OCI-LY3 (cell line): Measurements from ENCODE around the gene AGRP.

ENCODE experiments used
- EZH2phosphoT487 ChIP-seq: fragments of 200-600 bp; shearing (Covaris generic); IDR thresholded peaks from 2 replicates; pipeline ENCODE4 v1.6.1; 2018; ENCODE audit warnings: antibody characterized with exemption, mixed run types, low read depth
- TF ChIP-seq, protein P1 (sequence below): fragments of 200-600, 300-600 bp; sonication (generic); IDR thresholded peaks from 2 replicates; pipeline ENCODE4 v1.5.1; 2014; ENCODE audit warnings: antibody characterized with exemption, low read length, low read depth

DNA sequence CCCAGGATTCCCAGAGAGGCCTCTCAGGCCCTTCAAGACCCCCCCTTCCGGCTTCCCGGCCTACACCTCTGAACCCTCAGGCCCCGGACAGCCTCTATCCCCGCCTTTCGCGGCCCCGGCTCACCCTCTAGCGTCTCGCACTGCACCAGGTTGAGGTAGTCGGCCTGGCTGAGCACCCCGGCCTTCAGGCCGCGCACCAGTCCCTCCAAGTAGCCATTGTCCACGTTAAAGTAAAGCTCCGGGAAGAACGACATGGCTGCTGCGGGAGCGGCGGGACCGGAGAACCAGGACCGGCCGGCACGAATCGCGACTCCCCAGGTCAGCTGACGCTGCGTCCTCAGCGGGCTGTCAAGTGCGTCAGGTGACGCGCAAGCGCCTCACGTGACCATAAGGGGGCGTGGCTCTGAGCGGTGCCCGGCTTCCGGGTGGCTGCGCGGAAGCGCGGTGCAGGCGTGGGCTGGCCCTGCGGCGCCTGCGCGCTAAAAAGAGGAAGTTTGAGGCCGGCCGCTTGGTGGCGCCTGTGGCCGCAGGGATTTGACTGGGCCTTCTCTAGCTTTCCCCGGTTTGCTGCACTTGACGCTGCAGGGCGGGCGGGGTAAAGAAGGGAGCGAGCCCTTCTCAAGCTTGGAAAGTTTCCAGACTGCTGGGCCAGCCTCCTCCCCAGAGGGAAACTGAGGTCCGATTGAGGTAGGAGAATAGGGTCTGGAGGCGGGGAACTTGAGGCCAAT, 2.4 kb downstream of the AGRP start, which contains the start of gene ATP6V0D1:
- TF ChIP-seq, protein P1, sequence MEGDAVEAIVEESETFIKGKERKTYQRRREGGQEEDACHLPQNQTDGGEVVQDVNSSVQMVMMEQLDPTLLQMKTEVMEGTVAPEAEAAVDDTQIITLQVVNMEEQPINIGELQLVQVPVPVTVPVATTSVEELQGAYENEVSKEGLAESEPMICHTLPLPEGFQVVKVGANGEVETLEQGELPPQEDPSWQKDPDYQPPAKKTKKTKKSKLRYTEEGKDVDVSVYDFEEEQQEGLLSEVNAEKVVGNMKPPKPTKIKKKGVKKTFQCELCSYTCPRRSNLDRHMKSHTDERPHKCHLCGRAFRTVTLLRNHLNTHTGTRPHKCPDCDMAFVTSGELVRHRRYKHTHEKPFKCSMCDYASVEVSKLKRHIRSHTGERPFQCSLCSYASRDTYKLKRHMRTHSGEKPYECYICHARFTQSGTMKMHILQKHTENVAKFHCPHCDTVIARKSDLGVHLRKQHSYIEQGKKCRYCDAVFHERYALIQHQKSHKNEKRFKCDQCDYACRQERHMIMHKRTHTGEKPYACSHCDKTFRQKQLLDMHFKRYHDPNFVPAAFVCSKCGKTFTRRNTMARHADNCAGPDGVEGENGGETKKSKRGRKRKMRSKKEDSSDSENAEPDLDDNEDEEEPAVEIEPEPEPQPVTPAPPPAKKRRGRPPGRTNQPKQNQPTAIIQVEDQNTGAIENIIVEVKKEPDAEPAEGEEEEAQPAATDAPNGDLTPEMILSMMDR = peak; percentile 71
- TF ChIP-seq EZH2phosphoT487 = no peak
